Subcutaneous adipose tissue (tissue), 4 donors: ENCODE data around the gene ITGA6. TPM values are rescaled to one million over a fixed set of nuclear protein-coding genes. Genes with fewer than 3 reads are reported as not detected.

Experiments
- total RNA-seq, 4 donors: library from RNA; depleted of rRNA; stranded (reverse); fragments of >200 nt; gene quantifications; one replicate each; pipeline ENCODE4 v1.1.0, GENCODE V29; 2016
- TF ChIP-seq, protein P1 (sequence below): fragments of 450-650 bp; IDR thresholded peaks from one replicate; pipeline ENCODE4 v1.5.1; 2016; ENCODE audit warnings: low read depth, mild to moderate bottlenecking, control low read depth, antibody characterized with exemption, moderate library complexity

Gene ITGA6
- total RNA-seq, 4 donors from 2014 or later = 43.7 to 133 (median 78.9) TPM

DNA sequence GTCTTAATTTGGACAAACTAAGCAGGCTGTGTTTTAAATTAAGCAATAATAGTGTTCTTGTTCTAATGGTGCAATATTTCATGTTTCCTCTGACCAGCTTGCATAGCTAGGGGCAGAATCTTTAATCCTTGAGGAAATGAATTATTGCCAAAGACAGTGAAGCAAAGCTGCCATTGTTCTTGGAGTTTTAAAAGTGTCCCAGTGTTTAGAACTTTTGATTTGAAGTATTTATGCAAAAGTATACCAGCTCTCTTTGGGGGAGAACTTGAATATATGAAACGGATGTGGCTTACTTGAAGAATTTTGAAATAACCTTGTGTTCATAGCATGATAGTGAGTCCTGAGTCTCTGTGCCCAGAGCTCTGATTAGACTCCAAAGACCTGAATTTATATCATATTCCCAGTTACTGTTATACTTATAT lies 33.4 kb downstream of the ITGA6 start:
- TF ChIP-seq, protein P1, sequence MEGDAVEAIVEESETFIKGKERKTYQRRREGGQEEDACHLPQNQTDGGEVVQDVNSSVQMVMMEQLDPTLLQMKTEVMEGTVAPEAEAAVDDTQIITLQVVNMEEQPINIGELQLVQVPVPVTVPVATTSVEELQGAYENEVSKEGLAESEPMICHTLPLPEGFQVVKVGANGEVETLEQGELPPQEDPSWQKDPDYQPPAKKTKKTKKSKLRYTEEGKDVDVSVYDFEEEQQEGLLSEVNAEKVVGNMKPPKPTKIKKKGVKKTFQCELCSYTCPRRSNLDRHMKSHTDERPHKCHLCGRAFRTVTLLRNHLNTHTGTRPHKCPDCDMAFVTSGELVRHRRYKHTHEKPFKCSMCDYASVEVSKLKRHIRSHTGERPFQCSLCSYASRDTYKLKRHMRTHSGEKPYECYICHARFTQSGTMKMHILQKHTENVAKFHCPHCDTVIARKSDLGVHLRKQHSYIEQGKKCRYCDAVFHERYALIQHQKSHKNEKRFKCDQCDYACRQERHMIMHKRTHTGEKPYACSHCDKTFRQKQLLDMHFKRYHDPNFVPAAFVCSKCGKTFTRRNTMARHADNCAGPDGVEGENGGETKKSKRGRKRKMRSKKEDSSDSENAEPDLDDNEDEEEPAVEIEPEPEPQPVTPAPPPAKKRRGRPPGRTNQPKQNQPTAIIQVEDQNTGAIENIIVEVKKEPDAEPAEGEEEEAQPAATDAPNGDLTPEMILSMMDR = no peak

DNA sequence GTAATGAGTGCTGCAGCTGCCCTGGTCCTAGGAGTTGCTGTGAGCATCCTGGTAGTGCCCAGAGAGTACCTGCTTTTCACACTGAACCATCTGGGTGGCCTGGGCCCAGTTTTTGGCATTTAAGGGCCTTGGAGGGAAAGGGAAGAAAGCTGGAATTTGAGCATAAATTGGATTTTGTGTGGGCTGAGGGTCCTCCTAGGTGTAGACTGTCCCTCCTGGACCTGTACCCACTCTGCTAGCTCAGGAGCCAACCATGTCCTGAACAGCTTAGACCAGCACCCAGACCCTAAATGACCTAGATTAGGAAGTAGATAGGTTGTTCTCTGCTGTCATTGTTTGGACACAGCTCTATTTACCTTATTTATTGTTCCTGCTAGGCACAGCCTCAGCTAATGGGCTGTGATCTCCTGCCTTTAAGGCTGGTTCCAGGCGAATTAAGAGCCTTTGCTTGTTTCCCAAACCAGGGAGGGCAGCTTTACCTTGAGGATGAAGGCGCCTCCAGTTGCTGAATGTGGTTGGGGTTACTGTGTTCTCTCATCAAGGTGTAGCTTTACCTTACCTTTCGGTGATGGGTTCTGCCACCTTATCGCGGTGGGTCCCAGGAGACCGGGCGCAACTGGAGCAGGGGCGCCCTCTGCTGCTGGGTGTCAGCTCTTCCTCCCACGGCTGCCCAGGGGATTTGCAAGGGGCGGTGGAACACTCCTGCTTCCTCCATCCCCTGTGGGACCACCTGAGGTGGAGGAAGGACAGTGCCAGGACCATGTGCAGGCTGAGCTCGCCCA lies 34.4 kb downstream of the ITGA6 start:
- TF ChIP-seq, protein P1 = no peak

DNA sequence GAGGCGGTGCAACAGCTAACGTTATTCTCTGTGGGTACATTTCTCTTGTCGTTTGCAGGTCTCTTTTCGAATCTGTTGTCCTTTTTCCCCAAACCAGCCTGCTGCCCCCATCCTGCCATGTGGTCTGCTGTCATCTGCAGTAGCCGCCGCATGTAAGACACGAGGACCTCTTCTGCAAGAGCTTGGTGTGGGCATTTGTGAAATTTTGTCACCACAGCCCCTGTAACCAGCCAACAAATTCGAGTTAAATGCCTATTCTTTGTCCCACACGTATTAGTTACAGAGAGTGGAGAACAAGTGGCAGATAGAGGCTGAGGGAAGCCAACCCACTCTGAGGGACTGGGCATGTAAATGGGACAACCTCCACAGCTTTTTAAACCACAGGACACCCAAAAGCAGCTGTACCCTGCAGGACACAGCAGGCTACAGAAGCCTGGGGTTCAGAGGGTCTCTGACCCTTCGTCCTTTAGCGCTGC lies 35.0 kb downstream of the ITGA6 start:
- TF ChIP-seq, protein P1 = no peak

DNA sequence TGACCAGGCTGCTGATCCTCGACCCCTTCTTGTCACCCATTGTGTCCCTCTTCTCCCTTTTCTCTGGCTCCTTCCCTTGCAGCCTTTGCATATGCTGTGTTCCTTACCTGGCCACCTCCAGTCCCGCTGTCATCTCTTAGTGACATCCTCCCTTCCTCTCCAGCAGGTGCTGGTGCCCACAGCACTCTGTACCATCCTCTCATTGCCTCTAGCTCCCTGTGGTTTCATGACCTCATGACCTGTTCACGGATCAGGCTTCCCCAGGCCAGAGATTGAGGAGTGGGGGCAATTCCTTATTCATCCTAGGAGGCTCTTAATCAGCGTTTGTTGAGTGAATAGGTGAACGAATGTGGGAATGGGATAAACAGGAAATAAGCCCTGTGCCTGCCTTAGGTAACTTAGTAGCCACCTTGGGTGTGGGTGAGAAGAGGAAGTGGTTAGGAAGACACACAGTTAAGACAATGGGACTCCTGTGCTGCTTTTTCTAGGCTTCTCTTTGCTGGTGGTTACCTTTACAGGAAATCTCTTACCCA lies 35.5 kb downstream of the ITGA6 start:
- TF ChIP-seq, protein P1 = no peak

GRCh38 chr2:172464400-172465129 lies 37.2 kb downstream of the ITGA6 start:
- TF ChIP-seq, protein P1 = no peak

DNA sequence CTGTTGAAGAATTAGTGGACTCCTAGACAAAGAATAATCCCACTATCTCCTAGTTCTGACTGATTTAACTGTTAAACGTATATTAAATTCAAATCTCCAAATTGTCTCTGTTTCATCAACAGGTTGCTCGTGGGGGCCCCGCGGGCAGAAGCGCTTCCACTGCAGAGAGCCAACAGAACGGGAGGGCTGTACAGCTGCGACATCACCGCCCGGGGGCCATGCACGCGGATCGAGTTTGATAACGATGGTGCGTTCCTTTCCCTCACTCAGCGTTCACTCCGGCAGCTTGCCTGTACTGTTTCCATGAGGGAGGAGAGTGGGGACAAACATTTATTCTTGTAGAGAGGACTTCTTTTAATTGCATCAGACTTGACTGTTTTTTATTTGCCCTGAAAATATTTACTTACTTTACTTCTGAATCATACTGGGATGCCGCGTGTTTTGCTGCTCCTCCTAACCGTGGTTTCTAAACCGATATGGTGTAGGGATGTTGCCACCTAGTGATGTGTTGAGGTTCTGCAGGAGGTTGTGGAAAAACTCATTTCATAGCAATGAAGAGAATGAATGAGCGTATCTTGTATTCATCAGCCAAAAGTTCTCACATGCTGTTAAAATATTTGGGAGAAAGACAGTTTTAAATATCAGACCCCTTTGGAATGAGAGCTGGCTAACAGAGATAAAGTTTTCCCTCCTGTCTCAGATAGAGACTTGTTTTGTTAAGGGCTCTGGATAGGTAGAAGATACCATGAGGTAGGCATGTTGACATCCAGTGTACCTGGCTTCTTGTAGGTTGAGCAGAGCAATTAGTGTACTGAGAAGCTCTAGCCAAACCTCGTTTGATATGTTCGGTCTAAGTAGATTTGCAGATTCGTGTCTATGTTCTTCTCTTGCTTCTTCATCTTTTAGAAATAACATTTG lies 38.3 kb downstream of the ITGA6 start:
- TF ChIP-seq, protein P1 = no peak
